NCI-H2107 (cell line): Measurements from ENCODE around the gene TNP2.

ENCODE experiments used
- DNase-seq: peaks from one replicate; lab custom pipeline; 2025; lab: John Stamatoyannopoulos, UW

The TNP2 gene

DNA sequence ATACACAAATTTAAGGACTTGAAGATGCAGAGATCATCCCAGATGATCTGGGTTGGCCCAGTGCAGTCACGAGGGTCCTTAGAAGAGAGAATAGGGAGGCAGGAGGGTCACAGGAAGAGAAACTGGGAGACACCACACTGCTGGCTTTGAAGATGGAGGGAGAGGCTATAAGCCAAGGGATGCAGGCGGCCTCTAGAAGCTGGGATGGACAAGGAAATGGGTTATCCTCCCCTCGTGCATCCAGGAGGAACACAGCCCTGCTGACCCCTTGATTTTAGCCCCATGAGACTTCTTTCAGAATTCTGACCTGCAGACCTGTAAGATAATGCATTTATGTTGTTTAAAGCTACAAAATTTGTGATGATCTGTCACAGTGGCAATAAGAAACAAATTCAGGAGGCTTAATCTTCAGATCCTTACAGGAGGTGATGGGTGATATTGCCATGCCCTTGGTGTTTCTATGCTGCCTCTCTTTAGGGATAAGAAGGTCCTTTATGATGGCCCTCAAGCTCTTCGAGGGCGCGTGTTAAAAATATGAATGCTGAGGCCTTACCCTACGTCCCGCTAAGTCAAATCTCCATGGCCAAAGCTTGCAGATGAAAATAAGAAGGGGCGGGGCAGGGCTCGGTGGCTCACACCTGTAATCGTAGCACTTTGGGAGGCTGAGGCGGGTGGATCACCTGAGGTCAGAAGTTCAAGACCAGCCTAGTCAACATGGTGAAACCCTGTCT, 8.6 kb upstream of the TNP2 start:
- no peak for DNase-seq

DNA sequence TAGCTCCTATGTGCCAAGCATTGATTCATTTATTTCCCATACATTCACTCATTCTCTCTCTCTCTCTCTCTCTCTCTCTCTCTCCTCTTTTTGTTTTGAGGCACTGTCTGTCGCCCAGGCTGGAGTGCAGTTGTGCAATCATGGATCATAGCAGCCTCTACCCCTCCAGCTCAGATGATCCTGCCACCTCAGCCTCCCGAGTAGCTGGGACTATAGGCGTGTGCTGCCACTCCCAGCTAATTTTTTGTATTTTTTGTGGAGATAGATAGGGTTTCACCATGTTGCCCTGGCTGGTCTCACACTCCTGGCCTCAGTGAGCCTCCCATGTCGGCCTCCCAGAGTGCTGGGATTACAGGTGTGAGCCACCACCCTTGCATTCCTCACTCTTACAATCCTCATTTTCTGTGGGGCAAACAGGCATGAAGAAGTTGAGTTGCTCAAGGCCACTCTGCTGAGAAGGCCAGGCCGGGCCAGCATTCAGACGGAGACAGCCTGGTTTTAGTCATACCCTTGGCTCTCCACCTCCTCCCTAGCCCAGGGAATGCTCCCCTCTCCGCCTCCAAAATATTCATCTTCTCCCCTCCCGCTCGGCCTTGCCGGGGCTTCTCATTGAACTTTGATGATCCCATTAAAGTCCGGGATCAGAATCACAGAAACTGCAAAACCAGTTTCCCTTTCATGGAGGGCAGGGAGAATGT, 7.9 kb upstream of the TNP2 start:
- DNase-seq: no peak

DNA sequence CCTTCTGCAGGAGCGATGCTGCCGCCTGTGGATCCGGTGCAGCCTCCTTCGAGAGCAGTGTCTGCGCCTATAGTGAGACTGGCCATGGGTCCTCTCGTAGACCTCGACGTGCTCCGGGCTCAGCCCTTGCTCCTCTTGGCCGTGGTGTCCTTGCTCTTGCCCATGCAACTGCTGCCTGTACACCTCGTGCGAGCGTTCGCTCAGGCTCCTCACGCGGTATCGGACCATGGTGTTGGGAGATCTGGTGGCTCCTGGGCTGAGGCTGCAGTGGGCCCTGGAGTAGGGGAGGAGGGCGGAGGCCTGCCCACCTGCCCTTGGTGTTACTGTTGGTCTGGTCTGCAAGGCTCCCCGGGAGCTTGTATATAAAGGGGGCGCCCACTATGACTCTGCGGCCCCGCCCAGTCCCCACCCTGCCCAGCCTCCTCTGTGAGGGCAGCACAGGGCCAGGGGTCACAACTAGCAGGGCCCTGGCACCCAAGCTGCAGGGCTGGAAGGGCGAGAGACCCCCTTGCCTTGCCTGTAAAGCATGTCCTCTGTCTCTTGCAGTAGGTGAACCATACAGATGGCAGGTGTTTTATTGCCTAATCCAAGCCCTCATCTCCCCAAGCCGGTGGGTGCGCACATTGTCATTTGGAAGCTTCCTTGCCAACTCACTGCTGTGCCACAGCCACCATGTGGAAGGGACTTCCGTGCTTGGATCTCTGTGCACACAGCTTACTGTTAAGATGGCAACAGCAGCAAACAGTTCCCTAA, 7.2 kb upstream of the TNP2 start, which contains the start of gene PRM2:
Gene PRM2 (minus strand): TSS at position 338 of the 753 bp plus-strand sequence. CDS start 110 bp downstream, at position 228.
- no peak for DNase-seq

DNA sequence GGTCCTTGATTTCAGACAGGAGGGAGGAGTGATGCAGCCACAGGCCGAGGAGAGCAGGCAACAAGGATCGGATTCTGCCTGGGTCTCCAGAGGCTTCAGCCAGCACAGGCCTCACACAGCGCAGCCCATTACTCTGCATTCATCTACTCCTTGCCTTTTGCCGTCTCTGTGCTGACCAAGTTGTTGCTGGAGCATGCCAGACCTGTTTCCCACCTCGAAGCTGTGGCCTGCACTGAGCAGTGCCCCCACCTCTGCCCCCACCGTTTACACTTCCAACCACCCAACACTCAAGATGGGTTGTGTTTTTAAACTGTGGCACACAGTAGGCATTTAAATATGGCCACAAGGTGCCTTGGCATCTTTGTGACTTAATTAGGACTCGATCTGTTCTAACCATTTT, 5.8 kb upstream of the TNP2 start:
- no peak for DNase-seq

DNA sequence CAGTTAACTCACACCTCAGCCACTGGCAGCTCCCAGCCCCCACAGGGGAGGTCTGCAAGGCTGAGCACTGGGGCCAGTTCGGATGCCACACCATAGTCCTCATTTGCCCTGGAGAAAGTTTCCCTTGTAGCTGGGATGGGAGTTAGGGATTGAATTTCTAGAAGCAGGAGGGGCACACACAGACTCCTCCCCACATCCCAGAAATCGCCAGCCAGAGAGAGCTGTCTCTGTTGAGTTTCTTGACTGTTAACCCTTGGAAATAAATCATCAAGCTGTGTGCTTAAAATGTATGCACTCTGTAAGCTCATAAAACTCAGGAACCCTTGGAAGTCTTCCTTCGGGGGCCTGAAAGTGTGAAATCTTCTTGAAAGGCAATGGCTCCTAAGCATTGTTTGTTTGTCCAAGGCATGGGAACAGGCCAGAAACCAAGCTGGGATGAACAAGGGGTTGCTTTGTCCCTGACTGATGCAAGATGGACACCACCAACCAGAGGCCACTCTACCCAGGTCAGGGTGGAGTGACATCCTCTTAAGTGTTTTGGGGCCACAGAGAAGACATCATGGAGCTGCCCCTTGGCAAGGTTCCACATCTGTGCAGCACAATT, 4.7 kb upstream of the TNP2 start:
- no peak for DNase-seq

DNA sequence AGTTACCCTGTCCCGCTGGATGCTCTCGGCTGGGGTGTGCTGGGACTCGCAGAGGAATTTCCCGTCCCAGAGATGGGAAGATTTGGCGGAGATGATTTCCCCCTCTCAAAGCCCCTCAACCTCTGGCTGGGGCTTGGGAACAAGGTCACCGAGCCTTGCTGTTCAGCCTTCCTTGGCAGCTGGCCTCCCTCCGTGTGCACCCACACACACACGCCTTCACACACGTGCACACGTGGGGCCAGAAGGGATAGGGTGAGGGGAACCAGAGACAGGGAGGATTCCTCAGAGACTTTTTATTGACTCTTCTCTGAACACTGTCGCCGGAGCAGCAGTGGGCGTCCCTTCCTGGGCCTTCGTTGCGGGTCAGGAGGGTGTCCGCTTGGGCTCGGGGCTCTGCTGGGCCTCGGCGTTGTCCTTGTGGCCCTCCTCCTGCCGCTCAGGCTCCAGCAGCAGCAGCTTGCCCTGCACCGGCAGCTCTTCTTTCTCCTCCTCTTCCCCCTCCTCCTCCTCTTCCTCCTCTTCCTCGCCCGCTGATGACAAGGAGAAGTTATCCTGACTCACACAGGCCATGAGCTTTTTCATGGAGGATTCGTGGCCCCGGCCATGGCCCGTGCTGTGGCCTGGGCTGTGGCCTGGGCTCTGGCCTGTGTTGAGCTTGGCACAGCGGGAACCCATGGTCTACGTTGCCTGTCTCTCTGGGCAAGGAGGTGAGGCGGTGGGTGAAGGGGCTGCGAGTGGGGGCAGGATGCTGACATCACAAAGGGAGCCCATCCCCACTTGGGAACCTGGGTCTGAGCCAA, 4.0 kb upstream of the TNP2 start, which contains the start of gene PRM3:
Gene PRM3 (minus strand): TSS at position 709 of the 800 bp plus-strand sequence. CDS start 34 bp downstream, at position 675.
- no peak for DNase-seq

DNA sequence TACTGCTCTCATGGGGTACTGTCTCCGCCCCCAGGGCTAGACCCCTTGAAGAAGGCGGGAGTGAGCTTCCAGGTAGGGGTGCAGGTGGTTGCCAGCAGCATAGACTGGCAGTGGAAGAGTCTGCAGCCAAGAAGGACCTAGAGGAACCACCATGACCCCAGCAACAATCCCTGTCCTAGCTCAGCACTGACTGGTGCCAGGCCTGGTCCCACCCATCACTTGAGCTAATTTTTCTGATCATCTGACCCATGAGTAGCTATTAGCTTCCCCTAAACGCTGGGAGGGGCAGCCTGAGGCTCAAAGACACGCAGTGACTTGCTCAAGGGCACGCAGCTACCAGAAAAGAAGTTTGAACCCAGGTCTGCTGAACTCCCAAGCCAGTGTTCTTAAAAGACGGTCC, 3.4 kb upstream of the TNP2 start:
- DNase-seq: no peak

DNA sequence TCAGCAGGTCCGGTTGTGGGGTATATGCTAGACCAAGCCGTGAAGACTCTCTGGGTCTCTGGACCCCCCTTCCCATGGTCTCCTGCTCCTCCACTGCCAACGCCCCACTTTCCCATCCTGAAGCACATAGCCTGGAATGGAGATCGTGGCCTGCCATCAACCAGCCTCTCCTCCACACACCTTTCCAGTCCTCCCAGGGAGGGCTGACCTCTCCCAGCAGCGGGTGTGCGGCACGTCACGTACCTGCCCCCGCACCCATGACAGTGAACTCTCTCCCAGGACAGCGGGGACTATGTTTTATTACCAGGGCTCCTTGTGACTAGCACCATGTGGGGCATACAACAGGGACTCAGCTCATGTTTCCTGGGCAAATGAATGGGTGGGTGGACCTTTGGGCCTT, 2.5 kb upstream of the TNP2 start:
- no peak for DNase-seq

DNA sequence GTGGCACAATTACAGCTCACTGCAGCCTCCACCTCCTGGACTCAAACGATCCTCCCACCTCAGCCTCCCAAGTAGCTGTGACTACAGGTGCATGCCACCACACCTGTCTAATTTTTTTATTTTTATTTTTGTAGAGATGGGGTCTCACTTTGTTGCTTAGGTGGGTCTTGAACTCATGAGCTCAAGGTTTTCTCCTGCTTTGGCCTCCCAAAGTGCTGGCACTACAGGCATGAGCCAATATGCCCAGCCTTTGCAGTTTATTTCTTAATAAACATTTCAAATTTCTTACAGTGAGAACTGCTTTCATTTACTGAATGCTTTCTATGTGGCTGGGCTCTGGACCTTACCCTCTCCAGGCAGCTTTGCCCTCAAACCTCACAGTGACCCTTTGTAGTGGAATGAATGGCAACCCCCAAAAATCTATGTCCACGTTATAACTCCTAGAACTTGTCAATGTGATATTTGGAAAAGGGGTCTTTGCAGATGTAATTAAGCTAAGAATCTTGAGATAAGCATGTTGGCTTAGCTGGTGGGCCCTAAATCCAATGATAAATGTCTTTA, 1.6 kb upstream of the TNP2 start:
- no peak for DNase-seq

DNA sequence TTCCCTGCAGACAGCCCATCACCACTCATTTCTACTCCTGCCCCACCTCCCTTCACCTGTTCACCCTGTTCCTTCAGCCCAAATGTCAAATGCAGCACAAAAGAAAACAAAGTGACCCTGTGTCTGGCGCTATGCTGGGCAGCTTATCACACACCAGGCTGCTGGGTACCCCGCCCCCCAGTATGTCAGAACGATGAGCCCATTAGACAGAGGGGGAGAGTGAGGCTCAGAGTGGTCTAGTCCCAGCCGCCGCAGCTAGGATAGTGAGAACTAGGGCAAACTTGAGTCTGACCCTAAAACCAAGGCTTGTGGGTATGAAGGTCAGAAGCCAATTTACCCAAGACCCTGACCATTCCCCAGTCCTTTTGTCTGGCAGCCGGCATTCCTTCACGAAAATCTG, 4.0 kb downstream of the TNP2 start:
- no peak for DNase-seq

DNA sequence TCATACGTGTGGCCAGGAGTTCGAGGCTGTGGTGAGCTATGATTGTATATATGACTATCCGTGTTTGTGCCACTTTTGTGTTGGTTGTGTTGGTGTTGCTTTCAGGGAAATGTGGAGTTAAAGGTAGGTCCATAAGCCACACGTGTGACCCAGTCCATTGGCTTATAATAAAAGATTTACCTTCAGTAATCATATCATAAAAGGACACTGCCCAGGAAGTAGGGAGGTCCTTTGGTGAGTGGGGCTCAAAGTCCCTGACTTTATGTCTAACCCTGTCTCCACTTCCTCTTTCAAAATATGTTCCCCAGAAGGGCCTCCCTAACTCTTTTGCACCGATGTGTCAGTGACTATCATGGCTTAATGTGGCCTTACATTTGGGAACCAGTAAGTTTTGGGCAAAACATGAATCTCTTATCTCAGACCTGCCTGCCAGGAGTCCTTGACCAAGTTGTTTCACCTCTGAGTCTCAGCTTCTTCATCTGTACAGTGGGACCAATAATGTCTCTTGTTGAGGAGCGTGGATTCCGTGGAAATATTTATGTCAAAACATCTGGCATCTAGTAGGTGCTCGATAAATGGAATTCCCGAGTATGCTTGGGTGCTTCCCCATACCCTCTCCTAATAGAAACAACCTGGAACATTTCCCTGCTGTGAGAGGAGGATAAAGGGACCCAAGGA, 4.8 kb downstream of the TNP2 start:
- DNase-seq: no peak

DNA sequence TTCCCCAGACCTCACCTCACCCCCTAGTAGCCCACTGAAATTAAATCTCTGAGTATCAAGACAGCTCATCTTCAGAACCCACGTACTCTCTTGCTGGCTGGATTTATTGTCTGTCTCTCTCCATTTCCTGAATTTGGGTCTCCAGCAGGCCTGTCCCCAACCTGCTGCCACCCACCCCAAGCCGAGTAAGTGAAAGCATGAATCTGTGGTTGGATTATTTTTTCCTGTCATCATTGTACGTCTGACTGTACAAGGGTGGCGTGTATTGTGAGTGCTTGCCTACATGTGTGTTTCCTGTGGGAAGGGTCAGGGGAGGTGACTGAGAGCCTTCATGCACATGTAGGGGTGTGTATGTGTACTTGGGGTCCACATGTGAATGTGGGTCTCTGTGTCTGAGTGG, 5.4 kb downstream of the TNP2 start:
- DNase-seq: no peak

DNA sequence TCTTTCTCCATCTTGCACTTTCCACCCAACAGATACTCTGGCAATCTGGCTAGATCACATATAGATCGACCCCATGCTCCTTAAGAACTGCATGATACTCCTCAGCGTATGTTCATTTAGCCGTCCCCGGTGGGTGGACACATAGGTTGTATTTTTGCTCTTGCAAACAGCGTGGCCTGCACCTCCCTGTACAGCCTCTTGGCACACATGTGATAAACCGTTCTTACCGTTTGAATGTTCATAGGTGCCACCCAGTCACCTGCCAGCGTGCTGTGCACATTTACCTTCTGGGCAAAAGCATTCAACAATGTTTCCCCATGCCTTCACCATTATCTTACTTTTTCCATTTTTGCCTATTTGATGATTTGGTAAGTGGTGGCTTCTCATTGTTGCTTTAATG, 6.2 kb downstream of the TNP2 start:
- DNase-seq: no peak

DNA sequence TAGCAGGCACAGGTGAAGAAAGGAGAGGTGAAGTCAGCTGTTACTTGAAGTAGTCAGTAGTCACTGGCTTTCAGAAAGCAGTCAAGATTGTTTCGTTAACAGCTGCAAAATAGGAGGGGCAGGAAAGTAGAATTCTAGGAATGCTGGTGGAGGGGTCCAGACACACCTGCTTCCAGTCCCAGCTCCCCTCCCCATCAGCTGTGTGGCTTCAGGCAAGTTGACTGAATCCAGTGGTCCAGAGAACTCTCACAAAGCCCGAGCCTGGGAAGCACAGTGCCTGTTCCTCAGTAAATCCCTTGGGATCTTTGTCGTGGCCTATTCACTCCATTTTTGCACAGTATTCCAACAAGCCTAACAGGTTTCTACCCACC, 8.5 kb downstream of the TNP2 start:
- DNase-seq: no peak

DNA sequence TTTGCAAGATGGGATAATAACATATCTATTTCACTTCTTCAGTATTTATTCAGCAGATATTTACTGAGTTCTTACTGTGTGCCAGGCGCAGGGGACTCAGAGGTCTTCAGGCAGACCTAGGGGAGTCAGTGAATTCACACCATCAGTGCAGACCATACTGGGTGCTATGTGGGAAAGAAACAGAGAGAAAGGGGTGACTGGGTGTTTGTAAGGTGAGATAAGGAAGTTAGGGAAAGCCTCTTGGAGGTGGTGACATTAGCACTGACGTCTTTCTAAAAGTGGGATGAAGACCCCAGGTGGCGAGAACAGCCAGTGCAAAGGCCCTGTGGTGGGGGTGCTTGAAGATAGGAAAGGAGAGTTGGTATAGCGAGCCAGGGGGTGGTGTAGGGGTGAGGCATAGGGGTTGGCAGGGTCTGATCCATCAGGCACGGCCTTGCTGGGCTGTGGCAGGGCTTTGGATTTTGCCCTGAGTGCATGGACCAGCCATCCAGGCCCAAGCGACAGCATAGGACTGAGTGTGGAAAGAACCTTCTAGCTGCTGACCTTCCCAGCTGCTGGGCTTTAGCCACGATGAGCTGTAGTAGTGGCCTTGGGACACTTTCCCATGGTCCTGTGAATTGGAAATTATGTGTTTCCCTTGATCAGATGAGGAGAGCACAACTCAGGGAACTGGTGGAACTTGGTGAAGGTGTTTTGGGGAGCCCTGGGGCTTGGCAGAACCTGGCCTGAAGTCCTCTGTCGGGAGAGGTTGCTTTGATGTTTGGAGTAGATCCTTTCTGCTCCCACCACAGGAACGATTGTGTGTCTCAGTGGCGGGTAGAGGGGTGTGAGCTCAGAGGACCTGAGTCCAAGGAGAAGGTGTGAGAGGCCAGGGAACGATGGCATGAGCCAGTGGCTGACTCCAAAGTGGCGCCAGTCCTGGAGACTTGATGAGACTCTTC, 9.2 kb downstream of the TNP2 start:
- DNase-seq: no peak

DNA sequence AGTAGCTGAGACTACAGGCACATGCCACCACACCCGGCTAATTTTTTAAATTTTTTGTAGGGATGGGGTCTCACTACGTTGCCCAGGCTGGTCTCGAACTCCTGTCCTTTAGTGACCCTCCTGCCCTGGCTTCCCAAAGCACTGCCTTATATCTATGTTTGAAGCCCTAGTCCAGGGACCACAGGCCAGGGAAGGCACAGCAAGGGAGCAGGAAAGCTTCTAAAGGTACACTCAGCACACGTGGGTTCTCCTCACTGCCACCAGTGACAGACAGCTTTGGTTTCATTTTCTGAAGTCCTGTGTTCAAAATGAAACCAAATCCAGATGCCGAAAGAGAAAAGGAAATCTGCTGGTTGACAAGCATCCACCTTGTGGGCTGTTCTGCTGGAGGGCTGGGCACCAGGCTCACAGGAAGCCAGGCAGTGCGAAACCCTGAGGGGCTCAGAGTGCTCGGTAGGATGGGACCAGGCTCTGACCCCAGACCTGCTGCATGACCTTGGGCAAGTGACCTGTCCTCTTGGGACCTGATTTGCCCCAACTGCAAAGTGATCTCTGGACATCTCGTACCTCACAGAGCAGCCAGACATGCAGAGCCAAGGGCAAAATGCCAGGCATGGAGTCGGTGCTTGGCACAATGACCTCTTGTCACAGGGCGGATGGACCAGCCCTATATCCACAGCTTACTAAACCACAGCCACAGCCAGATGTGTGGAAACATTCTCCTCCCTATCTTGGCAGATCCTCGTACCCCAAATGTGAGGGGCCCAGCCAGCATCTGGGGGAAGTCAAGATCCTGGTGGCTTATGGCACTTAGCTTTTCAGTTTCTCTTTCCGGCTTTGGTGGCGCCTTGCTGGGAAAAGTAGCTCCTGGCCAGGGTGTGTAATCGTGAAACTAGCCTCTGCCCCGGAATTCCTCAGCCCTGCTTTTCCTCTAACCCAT, 10.3 kb downstream of the TNP2 start:
- no peak for DNase-seq

DNA sequence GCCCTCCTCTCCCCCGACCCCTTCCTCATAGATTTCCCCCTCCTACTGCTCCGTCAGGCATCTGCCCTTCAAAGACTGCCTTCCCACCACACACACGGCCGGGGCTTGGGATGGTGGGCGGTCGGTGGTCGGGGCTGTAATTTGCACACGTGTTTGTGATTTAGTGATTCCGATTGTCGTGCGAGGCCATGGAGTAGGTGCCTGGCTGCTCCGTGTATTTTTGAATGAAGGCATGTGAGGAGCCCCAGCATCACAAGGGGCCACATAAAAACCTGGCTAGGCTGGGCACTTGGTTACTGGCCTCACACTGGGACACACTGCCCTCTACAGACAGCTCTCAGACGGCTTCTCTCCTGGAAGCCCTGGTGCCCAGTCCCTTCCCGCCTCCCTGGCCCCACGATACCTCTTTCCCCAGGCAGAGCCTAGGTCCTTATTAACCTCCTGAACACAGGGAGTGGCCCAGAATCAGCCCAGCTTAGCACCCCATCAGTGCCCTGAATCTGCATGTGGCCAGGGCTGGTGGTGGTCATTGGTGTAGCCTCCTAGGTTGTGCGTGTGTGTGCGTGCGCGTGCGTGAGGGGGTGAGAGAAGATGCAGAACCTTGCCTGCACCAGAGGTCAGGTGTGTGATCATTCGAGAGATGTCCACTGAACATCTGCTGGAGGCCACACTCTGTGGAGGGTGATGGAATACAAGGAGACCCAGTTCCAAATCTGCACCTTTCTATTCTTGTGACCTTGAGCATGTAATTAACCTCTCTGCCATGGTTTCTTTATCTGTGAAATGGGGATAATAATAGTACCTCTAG, 11.8 kb downstream of the TNP2 start:
- DNase-seq: peak; percentile 73
